Activated CD8-positive, alpha-beta memory T cell treated with anti-CD3 and anti-CD28 coated beads for 24 hours (primary cell): ENCODE data around the gene METTL25.

Source experiments
- DNase-seq: peaks from one replicate; pipeline ENCODE4 v3.0.0-alpha.2; 2020

METTL25 gene

GRCh38 chr12:82408844-82409243, 50.5 kb downstream of the METTL25 start:
- DNase-seq = no peak

GRCh38 chr12:82411546-82412230, 53.4 kb downstream of the METTL25 start:
- DNase-seq = no peak

- DNase-seq = no peak
Observed at GRCh38 chr12:82412246-82412645, 53.9 kb downstream of the METTL25 start.

DNA sequence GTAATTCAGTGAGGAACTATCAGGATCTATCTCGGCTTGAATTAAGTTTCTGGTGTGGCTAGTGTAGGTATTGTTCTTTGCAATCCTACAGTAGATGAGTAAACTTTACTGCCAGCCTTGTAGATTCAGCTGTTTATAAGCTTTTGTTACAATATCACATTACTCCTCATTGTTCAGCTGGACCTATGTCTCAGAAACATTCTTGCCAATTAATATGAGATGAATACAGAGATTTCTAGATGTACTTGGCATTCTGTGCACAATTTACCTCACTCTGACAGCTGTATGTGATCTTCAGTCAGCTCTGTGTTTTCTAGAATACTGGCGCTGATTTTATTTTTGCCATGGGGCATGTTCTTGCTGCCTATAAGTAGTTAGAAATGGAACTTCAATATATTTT, 55.7 kb downstream of the METTL25 start:
- DNase-seq = no peak

DNA sequence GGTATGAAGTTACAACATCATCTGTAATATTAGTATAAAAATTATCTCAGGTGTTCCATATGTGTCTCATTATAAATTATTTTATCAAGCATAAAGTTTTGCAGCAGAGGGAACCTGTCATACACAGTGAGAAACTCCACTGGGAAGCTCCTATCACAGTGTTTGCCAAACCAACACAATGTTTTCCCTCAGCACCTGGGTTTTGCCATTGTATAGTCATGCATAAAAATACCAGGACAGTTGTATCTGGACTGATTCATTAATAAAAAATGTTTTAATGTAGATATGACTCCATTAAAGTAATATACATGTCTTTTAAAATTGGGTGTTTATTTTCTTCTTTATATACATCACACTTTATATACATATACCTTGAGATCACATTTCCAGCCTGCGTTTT, 56.6 kb downstream of the METTL25 start:
- DNase-seq = no peak

GRCh38 chr12:82415402-82415801, 57.1 kb downstream of the METTL25 start:
- no peak for DNase-seq

GRCh38 chr12:82425241-82425640, 66.9 kb downstream of the METTL25 start:
- DNase-seq = no peak

- no peak for DNase-seq
Observed at GRCh38 chr12:82426081-82426480, 67.8 kb downstream of the METTL25 start.

GRCh38 chr12:82426586-82426985, 68.3 kb downstream of the METTL25 start:
- no peak for DNase-seq

DNA sequence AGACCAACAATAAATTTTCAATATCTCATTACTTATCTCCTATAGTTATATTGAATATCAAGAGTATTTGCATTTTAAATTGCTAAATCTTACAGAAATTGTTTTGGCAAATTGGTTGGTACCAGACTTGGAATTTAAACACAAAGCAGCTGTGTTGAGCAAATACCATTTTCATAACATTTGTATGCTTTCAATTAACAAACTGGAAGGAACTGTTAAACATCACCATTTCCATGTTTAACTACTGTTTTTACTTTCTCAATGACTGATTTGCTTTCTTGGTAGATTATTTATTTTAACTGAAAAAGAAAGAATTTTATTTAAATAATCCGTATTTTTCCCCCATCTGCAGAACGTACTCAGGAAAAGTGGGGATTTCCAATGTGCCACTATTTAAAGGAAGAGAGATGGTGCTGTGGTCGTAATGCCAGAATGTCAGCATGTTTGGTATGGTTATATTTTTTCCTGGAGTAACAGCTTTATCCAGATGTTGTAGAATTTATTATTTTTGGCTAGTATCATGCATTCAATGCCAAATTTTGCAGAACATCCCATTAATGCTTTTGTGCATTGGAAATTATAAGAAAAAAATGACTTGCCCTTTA, 72.3 kb downstream of the METTL25 start:
- no peak for DNase-seq

DNA sequence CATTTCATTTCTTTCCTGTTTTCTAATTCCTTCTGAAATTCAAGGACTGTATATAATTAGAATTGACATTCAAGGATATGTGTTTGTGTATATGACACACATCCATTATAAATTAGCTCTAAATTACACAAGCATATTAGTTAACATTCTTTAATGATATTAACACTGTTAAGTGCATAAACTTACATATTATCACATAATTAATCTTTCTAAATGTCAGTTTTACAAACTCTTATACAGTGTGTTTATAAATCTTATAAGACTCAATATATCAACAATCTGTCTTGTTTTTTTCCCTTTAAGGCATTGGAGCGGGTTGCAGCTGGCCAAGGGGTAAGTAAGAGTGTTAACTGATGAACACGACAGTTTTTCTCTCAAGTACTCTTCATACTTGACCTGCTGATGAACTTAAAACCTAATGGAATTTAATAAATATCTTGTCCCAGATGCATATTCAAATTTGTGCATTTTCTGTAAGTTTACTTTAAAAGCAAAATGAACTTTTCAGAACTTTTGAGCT, 76.1 kb downstream of the METTL25 start:
- no peak for DNase-seq

GRCh38 chr12:82436354-82436753, 78.0 kb downstream of the METTL25 start:
- DNase-seq = no peak

DNA sequence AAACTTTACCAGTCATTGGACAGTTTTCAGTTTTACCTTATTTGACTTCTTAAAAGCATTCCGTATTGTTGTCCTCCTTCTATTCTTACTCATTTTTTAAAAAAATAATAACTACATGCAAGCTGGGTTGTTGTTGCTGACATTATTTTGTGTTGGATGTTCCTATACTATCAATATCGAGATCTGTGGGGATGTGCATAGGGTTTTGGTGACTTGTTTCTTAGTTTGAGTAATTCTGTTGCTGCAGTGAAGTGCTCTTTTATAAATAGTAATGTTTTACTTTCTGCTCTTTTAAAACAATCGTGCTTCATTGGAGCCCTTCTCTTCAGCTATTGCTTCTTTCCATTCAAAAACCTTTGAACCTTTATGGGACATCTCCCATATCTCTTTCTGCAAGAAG, 79.4 kb downstream of the METTL25 start:
- DNase-seq = no peak

DNA sequence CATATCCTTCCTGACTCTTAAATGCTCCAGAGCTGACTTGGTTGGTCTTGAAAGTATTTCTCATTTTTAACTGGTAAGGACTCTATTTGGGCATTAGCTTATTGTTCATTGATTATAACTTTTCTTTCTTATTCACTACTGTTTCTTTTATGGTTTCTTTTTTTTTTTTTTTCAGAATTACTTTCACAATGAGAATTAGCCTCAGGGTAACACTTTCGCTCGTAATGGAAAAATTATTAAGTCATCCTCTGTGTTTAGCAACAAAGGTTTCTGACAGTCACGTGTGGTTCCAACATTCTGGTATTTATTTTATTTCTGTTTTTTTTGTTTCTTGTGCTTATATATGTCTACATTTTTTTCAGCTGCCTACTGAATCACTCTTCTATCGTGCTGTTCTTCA, 80.0 kb downstream of the METTL25 start:
- DNase-seq = no peak

- DNase-seq = no peak
Observed at GRCh38 chr12:82440885-82441284, 82.6 kb downstream of the METTL25 start.

GRCh38 chr12:82448911-82449578, 90.7 kb downstream of the METTL25 start:
- DNase-seq = no peak

- DNase-seq = no peak
Observed at GRCh38 chr12:82456633-82457032, 98.3 kb downstream of the METTL25 start.

GRCh38 chr12:82458101-82458500, 99.8 kb downstream of the METTL25 start:
- no peak for DNase-seq

GRCh38 chr12:82461393-82461792, 103.1 kb downstream of the METTL25 start:
- DNase-seq = no peak

- DNase-seq = no peak
Observed at GRCh38 chr12:82461836-82462235, 103.5 kb downstream of the METTL25 start.

DNA sequence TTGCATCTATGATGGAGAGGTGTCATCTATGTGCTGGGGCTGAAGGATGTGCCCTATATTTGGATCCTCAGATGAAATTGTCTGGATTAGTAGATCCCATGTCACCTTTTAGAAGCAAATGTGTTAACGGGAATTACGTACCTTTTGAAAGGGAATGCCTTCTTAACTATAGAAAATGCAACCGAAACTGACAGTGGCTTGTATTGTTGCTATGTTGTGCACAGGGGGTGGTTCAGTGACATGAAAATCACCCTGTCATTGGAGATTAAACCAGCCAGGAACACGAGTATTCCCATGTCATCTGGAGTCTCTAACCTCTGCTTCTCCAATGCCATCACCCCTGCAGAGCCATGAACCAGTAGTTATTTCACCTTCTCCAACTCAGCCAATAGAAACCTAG, 110.2 kb downstream of the METTL25 start:
- DNase-seq = no peak

GRCh38 chr12:82470906-82471512, 112.7 kb downstream of the METTL25 start:
- DNase-seq = no peak

- no peak for DNase-seq
Observed at GRCh38 chr12:82473111-82473754, 114.9 kb downstream of the METTL25 start.
